KBM-7 (cell line): Measurements from ENCODE around the gene CBLC.
"Not testable (repeated sequence)": the region's sequence is repeated elsewhere in the genome, so short reads cannot be mapped to it uniquely, and the experiment has no call there.

Source experiments
- DNase-seq: peaks from one replicate; pipeline ENCODE4 v3.0.0-alpha.2; 2015
- in situ Hi-C: fragments of 300-500 bp; cut with MboI; formaldehyde crosslinking; loops from 2 replicates; pipeline ENCODE4 v1.14.3; 2020; ENCODE audit warnings: low sequenced_read_pairs, low pct_unique_long_range_greater_than_20kb, mixed read lengths

CBLC gene

GRCh38 chr19:44813070-44813840 is 35.6 kb downstream of the CBLC start:
- in situ Hi-C loops: no loop called here
- no peak for DNase-seq

GRCh38 chr19:44813841-44814470 is 36.3 kb downstream of the CBLC start:
- in situ Hi-C loops: no loop called here
- no peak for DNase-seq

GRCh38 chr19:44814517-44814916 is 36.8 kb downstream of the CBLC start:
- in situ Hi-C loops: no loop called here

DNA sequence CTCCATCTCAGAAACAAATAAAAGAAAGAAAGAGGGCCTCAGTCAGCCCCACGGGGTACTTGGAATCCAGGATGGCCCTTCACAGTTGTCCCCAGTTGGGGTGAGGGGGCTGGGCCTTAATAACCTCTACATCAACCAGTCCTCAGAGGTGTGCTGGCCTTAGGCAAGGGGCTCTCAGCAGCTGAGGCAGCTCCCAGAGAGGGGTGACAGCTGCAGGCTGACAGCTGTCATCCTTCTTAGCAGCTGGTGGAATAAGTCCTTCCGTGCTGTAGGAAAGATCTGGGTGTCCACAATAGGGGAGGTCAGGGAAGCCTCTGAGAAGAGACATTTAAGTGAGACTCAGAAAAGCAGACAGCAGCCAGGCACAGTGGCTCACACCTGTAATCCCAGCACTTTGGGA is 38.6 kb downstream of the CBLC start:
- in situ Hi-C loops: no loop called here
- no peak for DNase-seq

More at GRCh38 chr19:44814517-44814916, 36.8 kb downstream of the CBLC start:
- no peak for DNase-seq

DNA sequence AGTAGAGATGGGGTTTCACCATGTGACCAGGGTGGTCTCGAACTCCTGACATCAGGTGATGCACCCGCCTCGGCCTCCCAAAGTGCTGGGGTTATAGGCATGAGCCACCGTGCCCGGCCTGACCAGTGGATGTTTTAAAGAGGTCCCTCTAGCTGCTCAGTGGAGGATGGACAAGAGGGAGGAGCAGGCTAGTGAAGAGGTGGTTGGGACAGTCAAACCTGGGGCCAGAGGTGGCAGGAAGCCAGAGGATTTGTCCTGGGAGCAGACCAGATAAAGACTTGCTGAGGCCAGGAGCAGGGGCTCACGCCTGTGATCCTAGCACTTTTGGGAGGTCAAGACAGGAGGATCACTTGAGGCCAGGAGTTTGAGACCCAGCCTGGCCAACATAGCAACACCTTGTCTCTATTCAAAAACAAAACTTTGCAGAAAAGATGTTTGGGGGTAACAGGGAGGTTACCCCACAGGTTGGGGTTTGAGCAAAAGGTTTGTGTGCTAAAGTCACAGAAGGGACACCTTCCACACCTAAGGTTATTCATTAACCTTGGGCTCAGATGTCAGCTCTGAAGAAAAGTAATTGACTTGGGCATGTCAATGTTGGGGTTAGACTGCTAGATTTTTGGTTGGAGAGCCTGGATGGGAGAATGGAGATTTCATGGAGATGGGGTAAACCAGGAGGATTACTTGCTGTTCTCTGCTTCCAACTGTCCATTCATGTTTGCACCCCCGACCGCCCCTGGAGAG is 40.2 kb downstream of the CBLC start:
- in situ Hi-C loops: no loop called here

DNA sequence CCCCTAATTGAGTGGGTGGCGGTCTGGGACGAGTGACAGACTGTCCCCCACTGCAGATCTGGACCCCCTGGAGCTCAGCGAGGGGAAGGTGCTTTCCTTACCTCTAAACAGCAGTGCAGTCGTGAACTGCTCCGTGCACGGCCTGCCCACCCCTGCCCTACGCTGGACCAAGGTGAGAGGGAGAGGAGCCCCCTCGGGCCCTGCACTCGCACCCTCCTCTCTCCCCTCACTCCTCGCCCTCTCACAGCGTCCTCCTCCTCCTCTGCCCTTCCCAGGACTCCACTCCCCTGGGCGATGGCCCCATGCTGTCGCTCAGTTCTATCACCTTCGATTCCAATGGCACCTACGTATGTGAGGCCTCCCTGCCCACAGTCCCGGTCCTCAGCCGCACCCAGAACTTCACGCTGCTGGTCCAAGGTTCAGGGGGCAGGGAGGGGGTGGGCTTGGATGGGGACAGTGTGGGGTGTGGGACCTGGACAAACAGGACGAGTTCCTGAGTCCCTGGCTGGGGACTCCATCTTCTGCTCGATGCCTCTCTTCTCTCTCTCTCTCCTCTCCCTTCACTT is 40.9 kb downstream of the CBLC start:
- DNase-seq: no peak
- in situ Hi-C loops: no loop called here

More for the DNA sequence above, 40.2 kb downstream of the CBLC start:
- no peak for DNase-seq

GRCh38 chr19:44819246-44819832 is 41.6 kb downstream of the CBLC start:
- in situ Hi-C loops: no loop called here
- no peak for DNase-seq

DNA sequence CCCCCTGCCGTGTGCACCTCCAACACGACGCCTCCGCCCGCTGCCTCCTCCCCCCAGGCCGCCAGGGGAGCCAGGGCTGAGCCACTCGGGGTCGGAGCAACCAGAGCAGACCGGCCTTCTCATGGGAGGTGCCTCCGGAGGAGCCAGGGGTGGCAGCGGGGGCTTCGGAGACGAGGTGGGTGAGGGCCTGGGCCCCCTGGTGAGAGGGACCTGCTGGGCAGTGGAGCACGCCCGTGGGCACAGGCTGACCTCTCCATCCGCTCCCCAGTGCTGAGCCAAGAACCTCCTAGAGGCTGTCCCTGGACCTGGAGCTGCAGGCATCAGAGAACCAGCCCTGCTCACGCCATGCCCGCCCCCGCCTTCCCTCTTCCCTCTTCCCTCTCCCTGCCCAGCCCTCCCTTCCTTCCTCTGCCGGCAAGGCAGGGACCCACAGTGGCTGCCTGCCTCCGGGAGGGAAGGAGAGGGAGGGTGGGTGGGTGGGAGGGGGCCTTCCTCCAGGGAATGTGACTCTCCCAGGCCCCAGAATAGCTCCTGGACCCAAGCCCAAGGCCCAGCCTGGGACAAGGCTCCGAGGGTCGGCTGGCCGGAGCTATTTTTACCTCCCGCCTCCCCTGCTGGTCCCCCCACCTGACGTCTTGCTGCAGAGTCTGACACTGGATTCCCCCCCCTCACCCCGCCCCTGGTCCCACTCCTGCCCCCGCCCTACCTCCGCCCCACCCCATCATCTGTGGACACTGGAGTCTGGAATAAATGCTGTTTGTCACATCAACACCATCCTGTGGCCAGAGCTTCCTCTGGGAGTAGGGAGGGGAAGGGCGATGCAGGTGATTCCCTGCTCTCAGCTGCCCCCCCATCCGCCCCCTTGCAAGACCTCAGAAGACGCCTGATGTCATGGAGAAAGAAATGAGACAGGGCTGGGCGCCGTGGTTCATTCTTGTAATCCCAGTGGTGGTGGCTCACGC is 43.2 kb downstream of the CBLC start:
- DNase-seq: no peak
- in situ Hi-C loops: no loop called here

GRCh38 chr19:44822177-44822576 is 44.5 kb downstream of the CBLC start:
- DNase-seq: no peak
- in situ Hi-C loops: no loop called here

- in situ Hi-C loops: no loop called here
- DNase-seq: no peak
Measured at GRCh38 chr19:44822670-44823372, 45.1 kb downstream of the CBLC start.

- in situ Hi-C loops: no loop called here
- no peak for DNase-seq
Measured at GRCh38 chr19:44823373-44823698, 45.6 kb downstream of the CBLC start.

DNA sequence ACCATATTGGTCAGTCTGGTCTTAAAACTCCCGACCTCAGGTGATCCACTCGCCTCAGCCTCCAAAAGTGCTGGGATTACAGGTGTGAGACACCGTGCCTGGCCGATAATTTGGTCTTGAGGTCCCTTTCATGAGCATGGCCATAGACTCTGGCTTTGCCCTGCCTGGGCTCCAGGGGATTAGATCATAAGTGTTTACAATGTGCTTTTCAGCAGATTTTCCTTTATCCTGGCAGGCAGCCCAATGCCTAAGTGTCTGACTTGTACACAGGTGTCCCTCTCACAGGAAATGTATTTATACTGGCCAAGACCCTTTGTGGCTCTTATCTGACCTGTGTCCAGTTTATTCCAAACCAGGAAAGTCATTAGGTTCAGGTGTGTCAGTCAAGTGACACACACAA is 47.1 kb downstream of the CBLC start:
- in situ Hi-C loops: no loop called here
- DNase-seq: no peak

GRCh38 chr19:44832875-44833274 is 55.2 kb downstream of the CBLC start:
- DNase-seq, in situ Hi-C loops: not testable (repeated sequence)

GRCh38 chr19:44834399-44834798 is 56.7 kb downstream of the CBLC start:
- DNase-seq, in situ Hi-C loops: not testable (repeated sequence)

DNA sequence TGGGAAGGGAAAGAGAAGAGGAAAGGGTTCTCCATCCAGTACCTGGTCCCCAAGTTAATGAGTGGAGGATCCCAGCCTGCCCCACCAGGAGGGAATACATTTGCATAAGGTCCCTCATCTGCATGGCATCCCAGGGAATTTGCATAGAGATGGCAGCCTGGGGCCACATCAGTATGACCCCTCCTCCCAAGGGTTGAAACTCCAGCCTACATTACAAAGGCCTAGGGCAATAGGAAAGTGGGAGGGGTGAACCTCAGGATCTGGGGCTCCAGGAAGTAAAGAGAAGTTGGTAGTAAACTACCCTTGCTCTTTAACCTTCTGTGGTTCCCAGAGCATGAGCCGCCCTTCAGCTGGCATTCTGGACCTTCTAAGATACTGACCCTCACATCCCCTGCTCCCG is 61.6 kb downstream of the CBLC start:
- DNase-seq: no peak
- in situ Hi-C loops: no loop called here

DNA sequence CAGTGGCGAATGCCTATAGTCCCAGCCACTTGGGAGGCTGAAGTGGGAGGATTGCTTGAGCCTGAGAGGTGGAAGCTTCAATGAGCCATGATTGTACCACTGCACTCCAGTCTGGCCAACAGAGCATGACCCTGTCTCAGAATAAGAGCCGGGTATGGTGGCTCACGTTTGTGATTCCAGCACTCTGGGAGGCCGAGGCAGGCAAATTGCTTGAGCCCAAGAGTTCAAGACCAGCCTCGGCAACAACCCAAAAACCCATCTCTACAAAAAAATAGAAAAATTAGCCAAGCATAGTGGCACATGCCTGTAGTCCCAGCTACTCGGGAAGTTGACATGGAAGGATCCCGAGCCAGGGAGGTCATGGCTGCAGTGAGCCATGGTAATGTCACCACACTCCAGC is 63.1 kb downstream of the CBLC start:
- DNase-seq: no peak
- in situ Hi-C loops: no loop called here

- in situ Hi-C loops: no loop called here
- DNase-seq: no peak
Measured at GRCh38 chr19:44841231-44841630, 63.5 kb downstream of the CBLC start.

DNA sequence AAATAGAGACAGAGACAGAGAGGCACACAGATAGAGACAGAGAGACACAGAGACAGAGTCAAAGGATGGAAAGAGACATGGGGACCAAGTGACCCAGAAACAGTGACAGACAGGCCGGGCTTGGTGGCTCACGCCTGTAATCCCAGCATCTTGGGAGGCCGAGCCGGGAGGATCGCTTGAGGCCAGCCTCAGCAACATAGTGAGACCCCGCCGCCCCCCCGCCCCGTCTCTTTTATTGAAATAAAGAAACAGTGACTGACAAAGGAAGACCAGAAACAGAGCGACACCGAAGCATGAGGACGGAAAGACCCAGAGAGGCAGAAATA is 67.6 kb downstream of the CBLC start:
- no peak for DNase-seq
- in situ Hi-C loops: no loop called here
